ENCODE results near the gene STRBP. TPM values are rescaled to one million over a fixed set of nuclear protein-coding genes. Genes with fewer than 3 reads are reported as not detected.

STRBP gene
- total RNA-seq, 2 donors from 2014 or later: 77.2 to 83.3 TPM

- Histone ChIP-seq H3K4me1 (ENCODE audit: control insufficient read depth, insufficient read depth, low read length) (no peaks in the 10 kb centered on the region), H3K9me3 (ENCODE audit: control insufficient read depth, low read length) (no peaks in the 10 kb centered on the region), H3K27me3 (ENCODE audit: control insufficient read depth, insufficient read depth, low read length, poor library complexity, severe bottlenecking) (no peaks in the 10 kb centered on the region), H3K4me3 (ENCODE audit: low read length) (no peak overlapping the region), H3K9ac (ENCODE audit: extremely low read depth, low read length, poor library complexity, severe bottlenecking) (no peak overlapping the region), H3K27ac (ENCODE audit: low read depth, low read length) (no peak overlapping the region), H3K36me3 (ENCODE audit: control insufficient read depth, insufficient read depth, low read length) (no peaks in the 10 kb centered on the region)
- TF ChIP-seq CTCF (conservative IDR thresholded peaks at IDR 0.05): no peak
- Mint-ChIP-seq H3K27me3 (ENCODE audit: insufficient read depth) (peaks cover 12% of the 10 kb centered on the region), H3K27ac (no peak overlapping the region), H3K9me3 (no peaks in the 10 kb centered on the region), H3K36me3 (ENCODE audit: low read depth) (no peaks in the 10 kb centered on the region), H3K4me3 (no peak overlapping the region), H3K4me1 (peaks cover 8% of the 10 kb centered on the region)
- peak; percentile 38 for DNase-seq
- WGBS, 2 experiments (ENCODE audit: insufficient coverage in 1 of 2, insufficient read length in 1 of 2): 88 to 92% methylated on average over 4 of the region's 4 CpGs
These were observed 23.4 kb upstream of the STRBP start for GRCh38 chr9:123291736-123292135.

GRCh38 chr9:123290764-123291163 lies 22.4 kb upstream of the STRBP start:
- Mint-ChIP-seq H3K4me3 (no peak overlapping the region), H3K27me3 (ENCODE audit: insufficient read depth) (peaks cover 21% of the 10 kb centered on the region), H3K4me1 (peaks cover 8% of the 10 kb centered on the region), H3K27ac (no peak overlapping the region), H3K9me3 (no peaks in the 10 kb centered on the region), H3K36me3 (ENCODE audit: low read depth) (no peaks in the 10 kb centered on the region)
- H3K4me3 ChIP-seq (ENCODE audit: low read length): no peak overlapping the region
- peaks cover 8% of the 10 kb centered on the region for H3K27me3 ChIP-seq (ENCODE audit: control insufficient read depth, insufficient read depth, low read length, poor library complexity, severe bottlenecking)
- no peak overlapping the region for H3K27ac ChIP-seq (ENCODE audit: low read depth, low read length)
- H3K36me3 ChIP-seq (ENCODE audit: control insufficient read depth, insufficient read depth, low read length): no peaks in the 10 kb centered on the region
- WGBS, 2 experiments (ENCODE audit: insufficient coverage in 1 of 2, insufficient read length in 1 of 2): 76 to 94% methylated on average over 2 to 3 of the region's 3 CpGs
- no peak for DNase-seq
- no peaks in the 10 kb centered on the region for H3K4me1 ChIP-seq (ENCODE audit: control insufficient read depth, insufficient read depth, low read length)
- H3K9ac ChIP-seq (ENCODE audit: extremely low read depth, low read length, poor library complexity, severe bottlenecking): no peak overlapping the region
- no peak for TF ChIP-seq CTCF (conservative IDR thresholded peaks at IDR 0.05)
- H3K9me3 ChIP-seq (ENCODE audit: control insufficient read depth, low read length): no peaks in the 10 kb centered on the region

GRCh38 chr9:123287639-123288038 lies 19.3 kb upstream of the STRBP start:
- no peak overlapping the region for H3K27ac Mint-ChIP-seq
- H3K4me3 Mint-ChIP-seq: no peak overlapping the region
- peaks cover 8% of the 10 kb centered on the region for H3K4me1 Mint-ChIP-seq
- H3K27me3 Mint-ChIP-seq (ENCODE audit: insufficient read depth): peaks cover 28% of the 10 kb centered on the region
- Histone ChIP-seq H3K27ac (ENCODE audit: low read depth, low read length) (no peak overlapping the region), H3K4me1 (ENCODE audit: control insufficient read depth, insufficient read depth, low read length) (no peaks in the 10 kb centered on the region), H3K9me3 (ENCODE audit: control insufficient read depth, low read length) (no peaks in the 10 kb centered on the region), H3K27me3 (ENCODE audit: control insufficient read depth, insufficient read depth, low read length, poor library complexity, severe bottlenecking) (peaks cover 17% of the 10 kb centered on the region), H3K4me3 (ENCODE audit: low read length) (no peak overlapping the region), H3K36me3 (ENCODE audit: control insufficient read depth, insufficient read depth, low read length) (no peaks in the 10 kb centered on the region), H3K9ac (ENCODE audit: extremely low read depth, low read length, poor library complexity, severe bottlenecking) (no peak overlapping the region)
- H3K9me3 Mint-ChIP-seq: no peaks in the 10 kb centered on the region
- 93 to 100% methylated on average over 1 to 2 of the region's 3 CpGs for WGBS, 2 experiments (ENCODE audit: insufficient coverage in 1 of 2, insufficient read length in 1 of 2)
- TF ChIP-seq CTCF (conservative IDR thresholded peaks at IDR 0.05): no peak
- DNase-seq: no peak
- no peaks in the 10 kb centered on the region for H3K36me3 Mint-ChIP-seq (ENCODE audit: low read depth)
